ENCODE data around the gene AGO3.

AGO3 gene

GRCh38 chr1:36118447-36119204 lies 187.7 kb downstream of the AGO3 start:
- POLR2A ChIA-PET = interaction anchor here (0.6 to 1.1 kb wide), 5 partner anchors 8 to 185 kb away, joined by 3 read pairs; no protein-coding TSS in a partner anchor
- TF ChIP-seq ZNF384 (IDR thresholded peaks at IDR 0.05) (no peak), BHLHE40 (IDR thresholded peaks at IDR 0.05; ENCODE audit: borderline replicate concordance) (no peak), PKNOX1 (IDR thresholded peaks at IDR 0.05) (no peak), HDGF (IDR thresholded peaks at IDR 0.05; ENCODE audit: borderline replicate concordance) (no peak), ELF4 (IDR thresholded peaks at IDR 0.05) (no peak)
- DNase-seq (ENCODE audit: extremely low spot score) = no peak
- CTCF ChIA-PET = interaction anchor here (0.6 to 4.0 kb wide), 4 partner anchors 16 to 319 kb away, joined by 4 to 20 read pairs (median 6); no protein-coding TSS in a partner anchor

GRCh38 chr1:36119456-36119855 lies 188.6 kb downstream of the AGO3 start:
- DNase-seq (ENCODE audit: extremely low spot score) = no peak
- POLR2A ChIA-PET = interaction anchor here (0.8 to 0.9 kb wide), 2 partner anchors 9 to 29 kb away, joined by 3 read pairs; no protein-coding TSS in a partner anchor
- TF ChIP-seq ZNF384 (IDR thresholded peaks at IDR 0.05) (no peak), L3MBTL2 (conservative IDR thresholded peaks at IDR 0.05) (no peak), ARNT (IDR thresholded peaks at IDR 0.05) (no peak)
- CTCF ChIA-PET = interaction anchor here (0.5 to 1.3 kb wide), 4 partner anchors 15 to 177 kb away, joined by 3 to 7 read pairs (median 4); no protein-coding TSS in a partner anchor
